Fibroblast of villous mesenchyme (primary cell): ENCODE data around the gene MMP24OS. TPM values are rescaled to one million over a fixed set of nuclear protein-coding genes. Genes with fewer than 3 reads are reported as not detected.

Experiments used
- DNase-seq: peaks from one replicate; pipeline ENCODE4 v3.0.0-alpha.2; 2010; ENCODE audit warnings: low read depth
- H3K4me3 ChIP-seq: 2 replicates; pipeline ENCODE4 v1.5.1; 2011; ENCODE audit warnings: low read depth, mild to moderate bottlenecking, low read length
- CTCF ChIP-seq: IDR thresholded peaks from 2 replicates; pipeline ENCODE4 v1.5.1; 2012; ENCODE audit warnings: low read depth, mild to moderate bottlenecking, low read length; ENCODE audit not compliant: insufficient read depth
- total RNA-seq: library from RNA; depleted of rRNA; stranded (reverse); fragments of >200 nt; gene quantifications from 2 replicates; pipeline ENCODE4 v1.2.3, GENCODE V29; 2012

MMP24OS gene
- total RNA-seq, 1 donor = 14.7 TPM

- H3K4me3 ChIP-seq = no peak overlapping the region
- TF ChIP-seq CTCF = no peak
- DNase-seq = peak; percentile 19
These were observed 45.3 kb downstream of the MMP24OS start for GRCh38 chr20:35232575-35232974.

- peak; percentile 45 for DNase-seq
- no peak overlapping the region for H3K4me3 ChIP-seq
- no peak for TF ChIP-seq CTCF
These were observed 50.8 kb downstream of the MMP24OS start for GRCh38 chr20:35226884-35227681.

Other genes with a start within 250 kb of the MMP24OS start
- 86.7 and 96.7 TPM in 2 replicates for gene TRPC4AP, start 185.3 kb downstream of the MMP24OS start, total RNA-seq
- gene EDEM2, start 130.8 kb downstream of the MMP24OS start, total RNA-seq = 27.7 and 37.6 TPM in 2 replicates
- 22.9 and 30.9 TPM in 2 replicates for gene PROCR, start 106.0 kb downstream of the MMP24OS start, total RNA-seq
- gene MMP24, start 51.4 kb downstream of the MMP24OS start, total RNA-seq = 0.32 and 0.43 TPM in 2 replicates
- 107 and 123 TPM in 2 replicates for gene EIF6, start 6.7 kb upstream of the MMP24OS start, total RNA-seq
- not detected in 2 replicates for gene FAM83C, start 14.3 kb upstream of the MMP24OS start, total RNA-seq
- gene UQCC1, start 133.9 kb upstream of the MMP24OS start, total RNA-seq = 23.5 and 33.2 TPM in 2 replicates
- 8.1 and 10.8 TPM in 2 replicates for gene GDF5, start 160.1 kb upstream of the MMP24OS start, total RNA-seq
- gene CEP250, start 177.5 kb upstream of the MMP24OS start, total RNA-seq = 14.5 and 22.0 TPM in 2 replicates